Heart left ventricle (tissue), 13 donors: ENCODE measurements around the gene PPARG.

ENCODE experiments used
- POLR2A ChIP-seq, 2 donors: fragments of 450-650 bp; IDR thresholded peaks; one replicate each; pipeline ENCODE4 v1.6.1; 2017; ENCODE audit warnings: antibody characterized with exemption in 2 of 2, mild to moderate bottlenecking in 2 of 2, moderate library complexity in 2 of 2
- TF ChIP-seq, protein P1 (sequence below), 12 donors: fragments of 200-600 bp; sonication (generic) in 4 of 12; IDR thresholded peaks; one replicate each; pipeline versions ENCODE4 v1.5.0 to v1.8.0; 2018 to 2022; ENCODE audit warnings: antibody characterized with exemption in 12 of 12, mild to moderate bottlenecking in 5 of 12
- donor health status: ischemic (EF 13 %, LVEDD 7.1; RV severe dilation, severe dysfunction).
- donor health status: DM: no; HTN: yes; CAD: no.
- donor health status: DM: no; HTN: no; CAD: no.
- donor health status: ischemic (EF 25% LVEDD 6.9; RV normal size, moderate dysfunction).
- donor health status: ischemic (EF 25% LVEDD 5.7; RV mildly dilated, moderate dysfunction).
- donor health status: ischemic (EF 35%, LVEDD 5.7; RV mildly dilated, moderate dysfunction).
- donor health status: nonischemic (EF 11% LVEDD 7.7; RV severe dilation, severe dysfunction).
- donor health status: DM: yes; HTN: yes; CAD: no.
- donor health status: PGD.
- donor health status: ischemic (EF 29% LVEDD 5.4; RV normal size, mild dysfunction).
- donor health status: nonischemic (EF 23%, LVEDD 6.1; RV moderate dilation, normal function).

- TF ChIP-seq, protein P1, sequence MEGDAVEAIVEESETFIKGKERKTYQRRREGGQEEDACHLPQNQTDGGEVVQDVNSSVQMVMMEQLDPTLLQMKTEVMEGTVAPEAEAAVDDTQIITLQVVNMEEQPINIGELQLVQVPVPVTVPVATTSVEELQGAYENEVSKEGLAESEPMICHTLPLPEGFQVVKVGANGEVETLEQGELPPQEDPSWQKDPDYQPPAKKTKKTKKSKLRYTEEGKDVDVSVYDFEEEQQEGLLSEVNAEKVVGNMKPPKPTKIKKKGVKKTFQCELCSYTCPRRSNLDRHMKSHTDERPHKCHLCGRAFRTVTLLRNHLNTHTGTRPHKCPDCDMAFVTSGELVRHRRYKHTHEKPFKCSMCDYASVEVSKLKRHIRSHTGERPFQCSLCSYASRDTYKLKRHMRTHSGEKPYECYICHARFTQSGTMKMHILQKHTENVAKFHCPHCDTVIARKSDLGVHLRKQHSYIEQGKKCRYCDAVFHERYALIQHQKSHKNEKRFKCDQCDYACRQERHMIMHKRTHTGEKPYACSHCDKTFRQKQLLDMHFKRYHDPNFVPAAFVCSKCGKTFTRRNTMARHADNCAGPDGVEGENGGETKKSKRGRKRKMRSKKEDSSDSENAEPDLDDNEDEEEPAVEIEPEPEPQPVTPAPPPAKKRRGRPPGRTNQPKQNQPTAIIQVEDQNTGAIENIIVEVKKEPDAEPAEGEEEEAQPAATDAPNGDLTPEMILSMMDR (IDR thresholded peaks at IDR 0.05): no peak
- no peak for TF ChIP-seq POLR2A (IDR thresholded peaks at IDR 0.05)
Measured at GRCh38 chr3:12279591-12280326, 9.1 kb upstream of the PPARG start.
